Lower lobe of right lung (tissue), 2 donors: ENCODE results near the gene ZNF474. TPM values are rescaled to one million over a fixed set of nuclear protein-coding genes. Genes with fewer than 3 reads are reported as not detected.

Experiments
- ATAC-seq, 2 donors: fragments of 200-7000 bp; cut with Tn5 transposase; one replicate each; pipeline ENCODE4 v1.9.1; 2020 to 2022; ENCODE audit warnings: mild to moderate bottlenecking in 2 of 2, moderate library complexity in 2 of 2
- DNase-seq: peaks from one replicate; pipeline ENCODE4 v3.0.0-alpha.2; 2020
- H3K27ac ChIP-seq: fragments of 200-600 bp; one replicate; pipeline ENCODE4 v1.8.0; 2022
- H3K27me3 ChIP-seq: fragments of 200-600 bp; one replicate; pipeline ENCODE4 v1.8.0; 2022; ENCODE audit warnings: low read depth
- H3K36me3 ChIP-seq: fragments of 200-600 bp; one replicate; pipeline ENCODE4 v1.8.0; 2022; ENCODE audit warnings: mild to moderate bottlenecking
- H3K4me1 ChIP-seq: fragments of 200-600 bp; one replicate; pipeline ENCODE4 v1.8.0; 2022
- H3K4me3 ChIP-seq: fragments of 200-600 bp; one replicate; pipeline ENCODE4 v1.8.0; 2022; ENCODE audit warnings: mild to moderate bottlenecking
- H3K9me3 ChIP-seq: fragments of 200-600 bp; one replicate; pipeline ENCODE4 v1.8.0; 2022
- CTCF ChIP-seq: fragments of 200-600 bp; IDR thresholded peaks from one replicate; pipeline ENCODE4 v1.8.0; 2022; ENCODE audit warnings: antibody characterized with exemption, mild to moderate bottlenecking
- intact Hi-C: fragments of 100-400 bp; cut with DNase I; formaldehyde crosslinking; loops from one replicate; pipeline ENCODE4 v1.11.0; 2022
- total RNA-seq: library from RNA; stranded (reverse); fragmentation: NEBNext Ultra II Directional; extraction: Animal tissue kit (Norgen Biotek cat#: 25700); gene quantifications from one replicate; pipeline ENCODE4 v1.2.1, GENCODE V29; 2021
- donor health status: DM: no; HTN: yes; CAD: no; lungs with severe emphysema.

The ZNF474 gene
- total RNA-seq, 1 donor from 2014 or later = 2.2 TPM

- intact Hi-C loops = no loop called here
- DNase-seq = no peak
- Histone ChIP-seq H3K27ac (no peak overlapping the region), H3K36me3 (no peaks in the 10 kb centered on the region), H3K4me1 (no peaks in the 10 kb centered on the region), H3K4me3 (no peak overlapping the region), H3K9me3 (no peaks in the 10 kb centered on the region), H3K27me3 (no peaks in the 10 kb centered on the region)
- no peak for ATAC-seq
- no peak for TF ChIP-seq CTCF
These were observed 4.6 kb upstream of the ZNF474 start for GRCh38 chr5:122124766-122125165.

GRCh38 chr5:122126177-122126755, 3.1 kb upstream of the ZNF474 start:
- TF ChIP-seq CTCF = no peak
- H3K4me3 ChIP-seq = no peak overlapping the region
- ATAC-seq (no peak), DNase-seq (no peak)
- no peak overlapping the region for H3K27ac ChIP-seq
- no peaks in the 10 kb centered on the region for H3K9me3 ChIP-seq
- intact Hi-C loops = no loop called here
- H3K36me3 ChIP-seq = no peaks in the 10 kb centered on the region
- H3K4me1 ChIP-seq = no peaks in the 10 kb centered on the region
- H3K27me3 ChIP-seq = no peaks in the 10 kb centered on the region

- H3K27ac ChIP-seq = no peak overlapping the region
- H3K36me3 ChIP-seq = no peaks in the 10 kb centered on the region
- DNase-seq (no peak), ATAC-seq (no peak)
- H3K4me1 ChIP-seq = no peaks in the 10 kb centered on the region
- no peak for TF ChIP-seq CTCF
- H3K4me3 ChIP-seq = no peak overlapping the region
- intact Hi-C loops = no loop called here
- no peaks in the 10 kb centered on the region for H3K27me3 ChIP-seq
- no peaks in the 10 kb centered on the region for H3K9me3 ChIP-seq
These were observed 2.5 kb upstream of the ZNF474 start for GRCh38 chr5:122126756-122127321.

GRCh38 chr5:122130152-122130551, 806 bp downstream of the ZNF474 start:
- no peaks in the 10 kb centered on the region for H3K36me3 ChIP-seq
- H3K27ac ChIP-seq = no peak overlapping the region
- H3K27me3 ChIP-seq = no peaks in the 10 kb centered on the region
- H3K4me1 ChIP-seq = no peaks in the 10 kb centered on the region
- no peak overlapping the region for H3K4me3 ChIP-seq
- no peak for TF ChIP-seq CTCF
- DNase-seq = no peak
- intact Hi-C loops = no loop called here
- no peaks in the 10 kb centered on the region for H3K9me3 ChIP-seq
- ATAC-seq = no peak

GRCh38 chr5:122137702-122138101, 8.4 kb downstream of the ZNF474 start:
- no peaks in the 10 kb centered on the region for H3K36me3 ChIP-seq
- no peak for ATAC-seq
- H3K9me3 ChIP-seq = no peaks in the 10 kb centered on the region
- H3K4me1 ChIP-seq = no peaks in the 10 kb centered on the region
- no peak for TF ChIP-seq CTCF
- H3K27ac ChIP-seq = no peak overlapping the region
- intact Hi-C loops = no loop called here
- no peaks in the 10 kb centered on the region for H3K27me3 ChIP-seq
- H3K4me3 ChIP-seq = no peak overlapping the region
- DNase-seq = no peak
